ENCODE data around the gene ADORA2B.

GRCh38 chr17:16002708-16003260, 57.9 kb downstream of the ADORA2B start:
- TF ChIP-seq CTCF (IDR thresholded peaks at IDR 0.05; ENCODE audit: low read length) (no peak), EZH2 (IDR thresholded peaks at IDR 0.05; ENCODE audit: borderline replicate concordance, low read length) (no peak)

Data from OCI-LY1 (cell line).